H1 (cell line): ENCODE results near the gene SIDT1. TPM values are rescaled to one million over a fixed set of nuclear protein-coding genes. Genes with fewer than 3 reads are reported as not detected.

ENCODE experiments used
- CTCF ChIA-PET: fragments of 300-600 bp; sonication (Branson Sonifier 250); formaldehyde crosslinking; loops from one replicate; lab custom pipeline; 2021; ENCODE audit not compliant: partially characterized antibody; lab: Charles Lee
- POLR2A ChIA-PET: fragments of 300-600 bp; sonication (Branson Sonifier 250); formaldehyde crosslinking; loops from one replicate; lab custom pipeline; 2021; ENCODE audit warnings: inconsistent platforms; ENCODE audit not compliant: partially characterized antibody; lab: Charles Lee
- DNase-seq, 2 experiments: peaks; one replicate each; pipeline versions ENCODE4 v3.0.0 to v3.0.0-alpha.2; 2010 to 2022; ENCODE audit warnings: low spot score in 2 of 2, low read depth in 1 of 2, mixed read lengths in 1 of 2
- FAIRE-seq: peaks from 2 replicates; lab custom pipeline; 2011; peaks lifted over from hg19 to GRCh38; lab: Jason Lieb, UNC
- H2AFZ ChIP-seq: 2 replicates; pipeline ENCODE4 v1.8.1; 2012; ENCODE audit warnings: low read length, inconsistent platforms
- H2AK5ac ChIP-seq: 2 replicates; pipeline ENCODE4 v1.6.1; 2013; ENCODE audit warnings: low read depth, low read length
- H2BK120ac ChIP-seq: replicated peaks from 2 replicates; pipeline ENCODE3; 2013; ENCODE audit warnings: low read depth, low read length, inconsistent platforms
- H2BK12ac ChIP-seq: 2 replicates; pipeline ENCODE4 v1.6.1; 2013; ENCODE audit warnings: low read depth, low read length
- H2BK15ac ChIP-seq: 2 replicates; pipeline ENCODE4 v1.6.1; 2013; ENCODE audit warnings: low read length
- H2BK20ac ChIP-seq: 2 replicates; pipeline ENCODE4 v1.6.1; 2013; ENCODE audit warnings: low read length
- H2BK5ac ChIP-seq: 2 replicates; pipeline ENCODE4 v1.6.1; 2013; ENCODE audit warnings: low read depth, low read length
- H3K14ac ChIP-seq: 2 replicates; pipeline ENCODE4 v1.6.1; 2013; ENCODE audit warnings: inconsistent platforms; ENCODE audit not compliant: insufficient read length
- H3K18ac ChIP-seq: 2 replicates; pipeline ENCODE4 v1.6.1; 2013; ENCODE audit warnings: low read length; ENCODE audit errors: extremely low read depth
- H3K23ac ChIP-seq: 2 replicates; pipeline ENCODE4 v1.6.1; 2013; ENCODE audit warnings: inconsistent platforms; ENCODE audit not compliant: insufficient read length
- H3K23me2 ChIP-seq: 2 replicates; pipeline ENCODE4 v1.6.1; 2013; ENCODE audit warnings: low read depth, low read length
- H3K27ac ChIP-seq: 2 replicates; pipeline ENCODE4 v1.6.1; 2011; ENCODE audit warnings: low read depth, low read length, inconsistent platforms
- H3K27me3 ChIP-seq, 4 experiments: replicated peaks in 1 of 4; 1 replicate in 1 of 4; 2 replicates in 3 of 4; pipeline versions ENCODE4 v1.6.1 to v1.8.1; 2011 to 2013; ENCODE audit warnings: low read length in 3 of 4, mild to moderate bottlenecking in 3 of 4, inconsistent platforms in 2 of 4, mixed read lengths in 2 of 4, moderate library complexity in 1 of 4; ENCODE audit not compliant: control insufficient read depth in 3 of 4, insufficient read depth in 3 of 4; ENCODE audit errors: extremely low read depth in 1 of 4
- H3K36me3 ChIP-seq, 4 experiments: 2 replicates each; pipeline versions ENCODE4 v1.6.1 to v1.8.1; 2011 to 2013; ENCODE audit warnings: mild to moderate bottlenecking in 4 of 4, low read length in 3 of 4, moderate library complexity in 2 of 4, control low read depth in 1 of 4, inconsistent platforms in 1 of 4; ENCODE audit not compliant: insufficient read depth in 4 of 4, control insufficient read depth in 2 of 4
- H3K4ac ChIP-seq: replicated peaks from 2 replicates; pipeline ENCODE3; 2013; ENCODE audit warnings: low read length, low read depth, mixed read lengths, inconsistent platforms; ENCODE audit not compliant: insufficient read length
- H3K4me1 ChIP-seq, 4 experiments: replicated peaks in 1 of 4; 1 replicate in 1 of 4; 2 replicates in 3 of 4; pipeline versions ENCODE4 v1.6.1 to v1.8.1; 2011 to 2013; ENCODE audit warnings: low read length in 3 of 4, inconsistent platforms in 2 of 4, mixed read lengths in 1 of 4; ENCODE audit not compliant: insufficient read depth in 4 of 4, control insufficient read depth in 3 of 4
- H3K4me2 ChIP-seq, 2 experiments: 2 replicates each; pipeline versions ENCODE4 v1.6.1 to v1.8.1; 2011 to 2013; ENCODE audit warnings: low read depth in 2 of 2, low read length in 2 of 2, control low read depth in 1 of 2, inconsistent platforms in 1 of 2, mild to moderate bottlenecking in 1 of 2; ENCODE audit not compliant: insufficient read depth in 1 of 2
- H3K4me3 ChIP-seq, 4 experiments: fragments of 200-600, 300-600 bp in 1 of 4; sonication (generic), shearing (Covaris generic), sonication (Bioruptor Twin) in 1 of 4; 2 replicates each; pipeline versions ENCODE4 v1.5.1 to v1.8.1; 2011 to 2016; ENCODE audit warnings: low read length in 4 of 4, low read depth in 3 of 4, control low read depth in 2 of 4, inconsistent platforms in 2 of 4, mild to moderate bottlenecking in 2 of 4, mixed read lengths in 1 of 4, moderate library complexity in 1 of 4; ENCODE audit not compliant: insufficient read depth in 2 of 4; ENCODE audit errors: extremely low read depth in 1 of 4
- H3K56ac ChIP-seq: replicated peaks from 2 replicates; pipeline ENCODE3; 2013; ENCODE audit warnings: low read depth, mild to moderate bottlenecking, mixed read lengths, low read length, inconsistent platforms; ENCODE audit not compliant: insufficient read length
- H3K79me1 ChIP-seq: 2 replicates; pipeline ENCODE4 v1.6.1; 2013; ENCODE audit warnings: low read depth, low read length, control low read depth
- H3K79me2 ChIP-seq, 2 experiments: 2 replicates each; pipeline versions ENCODE4 v1.6.1 to v1.8.1; 2012 to 2013; ENCODE audit warnings: low read length in 2 of 2, mild to moderate bottlenecking in 2 of 2, inconsistent platforms in 1 of 2; ENCODE audit not compliant: insufficient read depth in 2 of 2, control insufficient read depth in 1 of 2
- H3K9ac ChIP-seq, 4 experiments: replicated peaks in 1 of 4; 1 replicate in 1 of 4; 2 replicates in 3 of 4; pipeline versions ENCODE4 v1.6.1 to v1.8.1; 2011 to 2013; ENCODE audit warnings: low read depth in 3 of 4, low read length in 3 of 4, control low read depth in 2 of 4, mild to moderate bottlenecking in 2 of 4, moderate library complexity in 2 of 4, inconsistent platforms in 1 of 4; ENCODE audit errors: extremely low read depth in 1 of 4
- H3K9me3 ChIP-seq, 2 experiments: 2 replicates each; pipeline versions ENCODE4 v1.6.1 to v1.8.1; 2012 to 2013; ENCODE audit warnings: mild to moderate bottlenecking in 2 of 2, moderate library complexity in 2 of 2, control low read depth in 1 of 2, inconsistent platforms in 1 of 2, low read depth in 1 of 2, low read length in 1 of 2, mixed read lengths in 1 of 2; ENCODE audit not compliant: insufficient read depth in 2 of 2
- H4K20me1 ChIP-seq, 2 experiments: replicated peaks in 1 of 2; 2 replicates each; pipeline versions ENCODE3 to v1.8.1; 2011 to 2013; ENCODE audit warnings: inconsistent platforms in 2 of 2, low read length in 2 of 2, mild to moderate bottlenecking in 1 of 2; ENCODE audit not compliant: insufficient read depth in 2 of 2, control insufficient read depth in 1 of 2
- H4K5ac ChIP-seq: 2 replicates; pipeline ENCODE4 v1.6.1; 2013; ENCODE audit warnings: low read length, low read depth, mixed read lengths, inconsistent platforms; ENCODE audit not compliant: insufficient read length
- H4K8ac ChIP-seq: 2 replicates; pipeline ENCODE4 v1.8.0; 2013; ENCODE audit warnings: mild to moderate bottlenecking, moderate library complexity, low read length, inconsistent platforms; ENCODE audit not compliant: insufficient read depth; ENCODE audit errors: extremely low read depth
- H4K91ac ChIP-seq: replicated peaks from 2 replicates; pipeline ENCODE3; 2013; ENCODE audit warnings: low read length, mixed read lengths, inconsistent platforms; ENCODE audit not compliant: insufficient read length
- KDM4A ChIP-seq: IDR thresholded peaks from one replicate; pipeline ENCODE4 v1.7.1; 2012; ENCODE audit warnings: low read depth, mild to moderate bottlenecking, moderate library complexity, low read length, inconsistent platforms; ENCODE audit not compliant: severe bottlenecking
- SUZ12 ChIP-seq: fragments of 200-600 bp; sonication (generic); IDR thresholded peaks from 2 replicates; pipeline ENCODE4 v1.6.1; 2012; ENCODE audit warnings: mild to moderate bottlenecking, inconsistent platforms, low read length, moderate library complexity, mixed read lengths
- polyA plus RNA-seq, 7 experiments: library from polyadenylated mRNA; depleted of rRNA in 3 of 7; stranded (reverse) in 5 of 7; unstranded in 2 of 7; fragments of >200 nt in 5 of 7; fragments of 200-250 nt in 2 of 7; gene quantifications; 1 replicate in 5 of 7; 2 replicates in 1 of 7; 4 replicates in 1 of 7; pipeline versions ENCODE4 v1.2.1 to v1.2.3, GENCODE V29; 2011 to 2013; ENCODE audit warnings: missing spikeins in 2 of 7, mixed read lengths in 2 of 7
- total RNA-seq: library from RNA; stranded (reverse); fragmentation: NEBNext Ultra II Directional; extraction: Animal tissue kit (Norgen Biotek cat#: 25700); gene quantifications from 2 replicates; pipeline ENCODE4 v1.2.1, GENCODE V29; 2021

Gene SIDT1
- total and polyA plus RNA-seq, 2 of the 8 experiments (the other 6 are each of a cell fraction or from before 2014, with no cell fraction given), result 0.06 TPM; not detected in 1

- CTCF ChIA-PET, result interaction anchor here (0.7 to 4.4 kb wide), 12 partner anchors 9 to 504 kb away, joined by 3 to 43 read pairs (median 5); partner anchors contain the start of gene SPICE1
- no peak overlapping the region for H4K5ac ChIP-seq
- FAIRE-seq, result no peak
Observed at GRCh38 chr3:113496924-113497323, 35.4 kb upstream of the SIDT1 start.

More at GRCh38 chr3:113496924-113497323, 35.4 kb upstream of the SIDT1 start:
- Histone ChIP-seq H2BK12ac (no peak overlapping the region), H3K23ac (no peak overlapping the region), H2BK5ac (no peak overlapping the region), H3K27me3 (no peaks in the 10 kb centered on the region), H4K8ac (no peak overlapping the region), H4K91ac (no peak overlapping the region), H3K4me3 (no peak overlapping the region), H3K23me2 (no peaks in the 10 kb centered on the region), H2AFZ (no peak overlapping the region), H3K56ac (no peak overlapping the region), H2BK20ac (no peak overlapping the region), H3K4ac (no peak overlapping the region), H2BK15ac (no peak overlapping the region), H3K9ac (no peak overlapping the region), H2AK5ac (no peak overlapping the region), H3K4me1 (no peaks in the 10 kb centered on the region), H2BK120ac (no peak overlapping the region), H3K27ac (no peak overlapping the region), H3K14ac (no peak overlapping the region), H3K79me1 (no peaks in the 10 kb centered on the region), H3K18ac (no peak overlapping the region), H4K20me1 (no peaks in the 10 kb centered on the region), H3K9me3 (no peaks in the 10 kb centered on the region), H3K36me3 (peaks cover 0 to 6% (median 0%) of the 10 kb centered on the region in 4 experiments; a peak in 2 of 8 replicates), H3K79me2 (no peaks in the 10 kb centered on the region), H3K4me2 (no peak overlapping the region)
- TF ChIP-seq SUZ12, result no peak
- TF ChIP-seq KDM4A, result no peak
- POLR2A ChIA-PET, result interaction anchor here (0.7 kb wide), 1 partner anchor 216 kb away, joined by 4 read pairs; no protein-coding TSS in a partner anchor
- no peak for DNase-seq
